ENCODE results near the gene LCN1.

- TF ChIP-seq CTCF (IDR thresholded peaks at IDR 0.05) (no peak), POLR2A (IDR thresholded peaks at IDR 0.05) (no peak)
Observed at GRCh38 chr9:135478191-135478590, 43.0 kb upstream of the LCN1 start.

All from gastroesophageal sphincter (tissue), 3 donors.